ENCODE results near the gene AKR7A2. TPM values are rescaled to one million over a fixed set of nuclear protein-coding genes. Genes with fewer than 3 reads are reported as not detected.

Gene AKR7A2
- total and polyA plus RNA-seq, 10 of the 15 experiments (the other 5 are each of a cell fraction or from before 2014, with no cell fraction given): 1.3 to 114 (median 48.0) TPM

DNA sequence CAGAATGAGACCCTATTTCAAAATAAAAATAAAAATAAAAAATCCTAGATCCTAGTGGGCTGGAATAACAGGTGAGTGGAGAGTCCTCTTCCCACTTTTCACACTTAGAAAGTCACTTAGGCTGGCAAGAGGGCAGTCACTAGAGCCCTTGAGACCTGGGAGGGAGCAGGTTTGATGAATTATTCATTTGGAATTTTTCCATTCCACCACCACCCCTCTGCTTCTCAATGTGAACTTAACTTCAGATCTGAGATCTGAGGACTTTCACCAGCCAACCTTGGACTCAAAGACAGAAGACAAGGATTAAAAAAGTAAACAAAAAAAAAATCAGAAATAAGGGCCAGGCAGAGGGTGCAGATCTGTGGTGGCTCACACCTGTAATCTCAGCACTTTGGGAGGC, 39.9 kb downstream of the AKR7A2 start:
- ChIA-PET POLR2A (interaction anchor here (0.6 to 0.7 kb wide), 2 partner anchors 549 to 1244 kb away, joined by 3 to 5 read pairs; no protein-coding TSS in a partner anchor), CTCF (interaction anchor here (0.6 kb wide), 2 partner anchors 312 to 1528 kb away, joined by 3 to 4 read pairs; no protein-coding TSS in a partner anchor), SMC1A (ENCODE audit: uncharacterized antibody, unreplicated experiment) (no interaction called here), RAD21 (ENCODE audit: unreplicated experiment) (interaction anchor here (0.6 kb wide), 1 partner anchor 13 kb away, joined by 3 read pairs; no protein-coding TSS in a partner anchor)
- DNase-seq (ENCODE audit: low read depth, low spot score) (no peak), FAIRE-seq (no peak), ATAC-seq (no peak)
- intact Hi-C loops (cut with micrococcal nuclease; ENCODE audit: unreplicated experiment) (no loop called here), in situ Hi-C loops (cut with MboI) (no loop called here)
- H3K79me2 ChIP-seq (ENCODE audit: control insufficient read depth, insufficient read depth, low read length): no peaks in the 10 kb centered on the region
- H3K4me1 ChIP-seq (ENCODE audit: control insufficient read depth, insufficient read depth, low read length): no peaks in the 10 kb centered on the region
- no TSS peak for BruUV-seq (replicated peaks)
- H2AFZ ChIP-seq (ENCODE audit: control insufficient read depth, low read depth, low read length): no peak overlapping the region
- no peak overlapping the region for H3K4me3 ChIP-seq
- peaks cover 2% of the 10 kb centered on the region; the same call in 1 of the 3 replicates for H3K9me3 ChIP-seq (replicated peaks; ENCODE audit: control insufficient read depth, insufficient read depth, low read length)
- H3K9ac ChIP-seq (ENCODE audit: control insufficient read depth, insufficient read depth, low read length): no peak overlapping the region
- H3K27me3 ChIP-seq (replicated peaks in 1 of 2; ENCODE audit: control insufficient read depth in 2 of 2, insufficient read depth in 2 of 2, low read length in 1 of 2): no peaks in the 10 kb centered on the region
- H3K36me3 ChIP-seq (ENCODE audit: control insufficient read depth in 2 of 2, insufficient read depth in 2 of 2, low read length in 1 of 2): no peaks in the 10 kb centered on the region
- H3K4me2 ChIP-seq (ENCODE audit: control insufficient read depth, insufficient read depth): no peak overlapping the region
- no peaks in the 10 kb centered on the region for H4K20me1 ChIP-seq (ENCODE audit: control insufficient read depth, insufficient read depth)
- H3K27ac ChIP-seq (ENCODE audit: control insufficient read depth, insufficient read depth): no peak overlapping the region
- TF ChIP-seq ZNF24 (IDR thresholded peaks at IDR 0.05) (no peak), BCL11A (IDR thresholded peaks at IDR 0.05; ENCODE audit: low read depth, low read length) (no peak), ZNF622 (IDR thresholded peaks at IDR 0.05) (no peak), HDGF (IDR thresholded peaks at IDR 0.05) (no peak), CHD1 (IDR thresholded peaks at IDR 0.05; ENCODE audit: low read depth, low read length) (no peak), SIN3A (IDR thresholded peaks at IDR 0.05; ENCODE audit: low read depth, low read length) (no peak), EGR1 (IDR thresholded peaks at IDR 0.05; ENCODE audit: borderline replicate concordance in 1 of 2, low read depth in 2 of 2, low read length in 2 of 2) (no peak), JUNB (IDR thresholded peaks at IDR 0.05) (no peak), BCLAF1 (IDR thresholded peaks at IDR 0.05) (no peak), USF1 (IDR thresholded peaks at IDR 0.05; ENCODE audit: borderline replicate concordance, extremely low read length, insufficient read depth, low read depth, low read length) (no peak), TAF1 (IDR thresholded peaks at IDR 0.05; ENCODE audit: borderline replicate concordance, low read depth, low read length) (no peak), USF2 (IDR thresholded peaks at IDR 0.05; ENCODE audit: borderline replicate concordance, low read depth, low read length) (no peak), MXI1 (IDR thresholded peaks at IDR 0.05; ENCODE audit: low read depth, low read length) (no peak), SREBF2 (IDR thresholded peaks at IDR 0.05; ENCODE audit: low read length) (no peak), EZH2 (IDR thresholded peaks at IDR 0.05; ENCODE audit: borderline replicate concordance, control insufficient read depth, low read depth, low read length) (no peak)
- TF ChIP-seq, protein P1, sequence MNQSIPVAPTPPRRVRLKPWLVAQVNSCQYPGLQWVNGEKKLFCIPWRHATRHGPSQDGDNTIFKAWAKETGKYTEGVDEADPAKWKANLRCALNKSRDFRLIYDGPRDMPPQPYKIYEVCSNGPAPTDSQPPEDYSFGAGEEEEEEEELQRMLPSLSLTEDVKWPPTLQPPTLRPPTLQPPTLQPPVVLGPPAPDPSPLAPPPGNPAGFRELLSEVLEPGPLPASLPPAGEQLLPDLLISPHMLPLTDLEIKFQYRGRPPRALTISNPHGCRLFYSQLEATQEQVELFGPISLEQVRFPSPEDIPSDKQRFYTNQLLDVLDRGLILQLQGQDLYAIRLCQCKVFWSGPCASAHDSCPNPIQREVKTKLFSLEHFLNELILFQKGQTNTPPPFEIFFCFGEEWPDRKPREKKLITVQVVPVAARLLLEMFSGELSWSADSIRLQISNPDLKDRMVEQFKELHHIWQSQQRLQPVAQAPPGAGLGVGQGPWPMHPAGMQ (IDR thresholded peaks at IDR 0.05; ENCODE audit: borderline replicate concordance): no peak
- TF ChIP-seq, protein P2, sequence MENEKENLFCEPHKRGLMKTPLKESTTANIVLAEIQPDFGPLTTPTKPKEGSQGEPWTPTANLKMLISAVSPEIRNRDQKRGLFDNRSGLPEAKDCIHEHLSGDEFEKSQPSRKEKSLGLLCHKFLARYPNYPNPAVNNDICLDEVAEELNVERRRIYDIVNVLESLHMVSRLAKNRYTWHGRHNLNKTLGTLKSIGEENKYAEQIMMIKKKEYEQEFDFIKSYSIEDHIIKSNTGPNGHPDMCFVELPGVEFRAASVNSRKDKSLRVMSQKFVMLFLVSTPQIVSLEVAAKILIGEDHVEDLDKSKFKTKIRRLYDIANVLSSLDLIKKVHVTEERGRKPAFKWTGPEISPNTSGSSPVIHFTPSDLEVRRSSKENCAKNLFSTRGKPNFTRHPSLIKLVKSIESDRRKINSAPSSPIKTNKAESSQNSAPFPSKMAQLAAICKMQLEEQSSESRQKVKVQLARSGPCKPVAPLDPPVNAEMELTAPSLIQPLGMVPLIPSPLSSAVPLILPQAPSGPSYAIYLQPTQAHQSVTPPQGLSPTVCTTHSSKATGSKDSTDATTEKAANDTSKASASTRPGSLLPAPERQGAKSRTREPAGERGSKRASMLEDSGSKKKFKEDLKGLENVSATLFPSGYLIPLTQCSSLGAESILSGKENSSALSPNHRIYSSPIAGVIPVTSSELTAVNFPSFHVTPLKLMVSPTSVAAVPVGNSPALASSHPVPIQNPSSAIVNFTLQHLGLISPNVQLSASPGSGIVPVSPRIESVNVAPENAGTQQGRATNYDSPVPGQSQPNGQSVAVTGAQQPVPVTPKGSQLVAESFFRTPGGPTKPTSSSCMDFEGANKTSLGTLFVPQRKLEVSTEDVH (IDR thresholded peaks at IDR 0.05; ENCODE audit: low read depth, partially characterized antibody): no peak
